HFF-Myc (cell line): Measurements from ENCODE around the gene CALHM2.

Experiments
- DNase-seq: peaks from one replicate; pipeline ENCODE4 v3.0.0-alpha.2; 2011; ENCODE audit warnings: low read depth; ENCODE audit errors: extremely low read depth
- H3K4me3 ChIP-seq: replicated peaks from 2 replicates; pipeline ENCODE4 v1.5.1; 2011; ENCODE audit warnings: low read depth, mild to moderate bottlenecking, control low read depth, low read length
- CTCF ChIP-seq: IDR thresholded peaks from 2 replicates; pipeline ENCODE4 v1.5.1; 2012; ENCODE audit warnings: mild to moderate bottlenecking, low read depth, low read length, control low read depth; ENCODE audit errors: missing control alignments

Gene CALHM2

GRCh38 chr10:103451831-103452505 is at the start of gene CALHM2:
Gene CALHM2, minus strand, starts transcription at chr10:103452370. Its CDS starts 2,429 bp downstream, at chr10:103449941.
- no peak for TF ChIP-seq CTCF
- no peak for DNase-seq
- peak within 1 kb of the TSS; percentile 64 for H3K4me3 ChIP-seq

- H3K4me3 ChIP-seq, result no peak overlapping the region
- no peak for DNase-seq
- no peak for TF ChIP-seq CTCF
These were observed 49.0 kb upstream of the CALHM2 start for GRCh38 chr10:103501186-103501585.

GRCh38 chr10:103500481-103500880 is 48.3 kb upstream of the CALHM2 start:
- H3K4me3 ChIP-seq, result no peak overlapping the region
- TF ChIP-seq CTCF, result no peak
- DNase-seq, result no peak

GRCh38 chr10:103499881-103500280 is 47.7 kb upstream of the CALHM2 start:
- H3K4me3 ChIP-seq, result no peak overlapping the region
- DNase-seq, result no peak
- no peak for TF ChIP-seq CTCF

- no peak for TF ChIP-seq CTCF
- no peak for DNase-seq
- no peak overlapping the region for H3K4me3 ChIP-seq
These were observed 46.9 kb upstream of the CALHM2 start for GRCh38 chr10:103498936-103499638.

- no peak for TF ChIP-seq CTCF
- H3K4me3 ChIP-seq, result no peak overlapping the region
- no peak for DNase-seq
These were observed 45.2 kb upstream of the CALHM2 start for GRCh38 chr10:103497161-103497915.
